SU-DHL-6 (cell line): ENCODE data around the gene VPS35L.

Experiments
- H2AFZ ChIP-seq: fragments of 200-600 bp; sonication (generic); 2 replicates; pipeline ENCODE4 v1.6.1; 2014; ENCODE audit warnings: low read depth, mild to moderate bottlenecking, moderate library complexity, mixed read lengths, antibody characterized with exemption, low read length; ENCODE audit not compliant: severe bottlenecking
- H3F3A ChIP-seq: fragments of 200-600 bp; shearing (Covaris generic); 2 replicates; pipeline ENCODE4 v1.6.0; 2016; ENCODE audit warnings: antibody characterized with exemption, mild to moderate bottlenecking; ENCODE audit not compliant: insufficient read depth
- H3K27ac ChIP-seq: fragments of 200-600 bp; sonication (generic); 2 replicates; pipeline ENCODE4 v1.5.1; 2016; ENCODE audit warnings: low read depth, mild to moderate bottlenecking, low read length, moderate library complexity, mixed read lengths
- H3K27me3 ChIP-seq: fragments of 200-600 bp; sonication (generic), shearing (Covaris generic); 2 replicates; pipeline ENCODE4 v1.6.0; 2014; ENCODE audit warnings: mild to moderate bottlenecking, low read length
- H3K36me3 ChIP-seq: fragments of 200-600 bp; sonication (generic); 2 replicates; pipeline ENCODE4 v1.6.1; 2014; ENCODE audit warnings: mild to moderate bottlenecking, low read length, mixed read lengths
- H3K4me2 ChIP-seq: fragments of 300-600, 200-600 bp; shearing (Covaris generic), sonication (generic); 2 replicates; pipeline ENCODE4 v1.6.0; 2014; ENCODE audit warnings: low read length, low read depth, mild to moderate bottlenecking; ENCODE audit not compliant: poor library complexity, severe bottlenecking
- H3K4me3 ChIP-seq: fragments of 200-600 bp; sonication (generic); 2 replicates; pipeline ENCODE4 v1.5.1; 2014; ENCODE audit warnings: antibody characterized with exemption, low read length, mild to moderate bottlenecking, mixed read lengths; ENCODE audit not compliant: insufficient read depth, poor library complexity, severe bottlenecking
- H3K79me2 ChIP-seq: fragments of 200-600 bp; sonication (generic); 2 replicates; pipeline ENCODE4 v1.6.1; 2014; ENCODE audit warnings: mild to moderate bottlenecking, low read length, moderate library complexity; ENCODE audit not compliant: insufficient read depth
- H3K9ac ChIP-seq: fragments of 200-600 bp; sonication (generic); 2 replicates; pipeline ENCODE4 v1.7.0; 2014; ENCODE audit warnings: mild to moderate bottlenecking, low read length
- H3K9me2 ChIP-seq: fragments of 200-600 bp; sonication (generic); replicated peaks from 2 replicates; pipeline ENCODE4 v1.6.1; 2014; ENCODE audit warnings: low read length; ENCODE audit not compliant: insufficient read depth
- H3K9me3 ChIP-seq: fragments of 200-600 bp; sonication (generic); 2 replicates; pipeline ENCODE4 v1.6.1; 2014; ENCODE audit warnings: low read length, mixed read lengths; ENCODE audit not compliant: insufficient read depth
- H4K20me1 ChIP-seq: fragments of 200-600 bp; sonication (generic); 2 replicates; pipeline ENCODE4 v1.6.1; 2014; ENCODE audit warnings: low read depth, mild to moderate bottlenecking, antibody characterized with exemption, low read length, moderate library complexity, mixed read lengths
- EZH2phosphoT487 ChIP-seq: fragments of 200-600 bp; sonication (generic), shearing (Covaris generic); conservative IDR thresholded peaks from 2 replicates; pipeline ENCODE4 v1.6.1; 2018; ENCODE audit warnings: mild to moderate bottlenecking, antibody characterized with exemption, low read length, moderate library complexity, mixed read lengths
- TF ChIP-seq, protein P1 (sequence below): fragments of 200-600 bp; sonication (generic); IDR thresholded peaks from one replicate; pipeline ENCODE4 v1.5.1; 2017; ENCODE audit warnings: antibody characterized with exemption, mild to moderate bottlenecking, low read length, moderate library complexity; ENCODE audit not compliant: insufficient read depth, poor library complexity, severe bottlenecking

The VPS35L gene

DNA sequence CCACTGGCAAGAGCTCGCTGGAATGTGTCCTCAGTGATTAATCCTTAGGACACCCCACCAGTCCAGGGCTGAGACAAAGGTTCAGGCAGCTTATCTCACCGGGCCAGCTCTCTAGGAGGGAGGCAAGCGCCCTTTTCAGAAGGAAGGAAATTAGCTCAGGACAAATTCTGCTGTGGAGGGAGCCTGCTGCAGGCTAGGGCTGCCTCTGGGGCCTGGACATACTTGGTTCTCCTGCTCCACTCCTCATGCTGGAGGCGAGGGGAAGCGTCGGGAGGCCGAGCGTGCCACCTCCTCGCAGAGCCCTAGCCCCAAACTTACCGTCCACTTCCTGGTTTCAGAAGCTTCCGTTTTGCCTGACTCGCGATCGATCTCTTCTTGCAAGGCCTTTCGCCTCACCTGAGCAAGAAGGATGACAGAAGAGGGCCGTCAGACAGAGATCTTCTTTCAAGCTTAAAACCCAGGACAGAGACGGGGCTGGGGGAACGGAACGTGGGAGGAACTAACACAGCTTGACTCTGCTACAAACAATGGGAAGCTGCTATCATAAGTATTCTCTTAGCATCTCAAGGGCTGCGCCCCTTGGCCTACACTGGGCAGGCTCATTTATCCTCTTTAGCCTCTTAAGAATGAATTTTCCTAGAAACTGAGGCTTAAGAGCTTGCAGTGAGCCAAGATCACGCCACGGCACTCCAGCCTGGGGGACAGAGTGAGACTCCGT is 154.8 kb downstream of the VPS35L start:
- no peak overlapping the region for H3K4me3 ChIP-seq
- no peaks in the 10 kb centered on the region for H3K9me3 ChIP-seq
- no peaks in the 10 kb centered on the region for H3F3A ChIP-seq
- no peak for TF ChIP-seq EZH2phosphoT487
- TF ChIP-seq, protein P1, sequence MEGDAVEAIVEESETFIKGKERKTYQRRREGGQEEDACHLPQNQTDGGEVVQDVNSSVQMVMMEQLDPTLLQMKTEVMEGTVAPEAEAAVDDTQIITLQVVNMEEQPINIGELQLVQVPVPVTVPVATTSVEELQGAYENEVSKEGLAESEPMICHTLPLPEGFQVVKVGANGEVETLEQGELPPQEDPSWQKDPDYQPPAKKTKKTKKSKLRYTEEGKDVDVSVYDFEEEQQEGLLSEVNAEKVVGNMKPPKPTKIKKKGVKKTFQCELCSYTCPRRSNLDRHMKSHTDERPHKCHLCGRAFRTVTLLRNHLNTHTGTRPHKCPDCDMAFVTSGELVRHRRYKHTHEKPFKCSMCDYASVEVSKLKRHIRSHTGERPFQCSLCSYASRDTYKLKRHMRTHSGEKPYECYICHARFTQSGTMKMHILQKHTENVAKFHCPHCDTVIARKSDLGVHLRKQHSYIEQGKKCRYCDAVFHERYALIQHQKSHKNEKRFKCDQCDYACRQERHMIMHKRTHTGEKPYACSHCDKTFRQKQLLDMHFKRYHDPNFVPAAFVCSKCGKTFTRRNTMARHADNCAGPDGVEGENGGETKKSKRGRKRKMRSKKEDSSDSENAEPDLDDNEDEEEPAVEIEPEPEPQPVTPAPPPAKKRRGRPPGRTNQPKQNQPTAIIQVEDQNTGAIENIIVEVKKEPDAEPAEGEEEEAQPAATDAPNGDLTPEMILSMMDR: no peak
- 0 out of 2 replicates have a peak, but pooled peaks cover 8% of the 10 kb centered on the region for H3K79me2 ChIP-seq
- H3K36me3 ChIP-seq: no peaks in the 10 kb centered on the region
- no peaks in the 10 kb centered on the region for H4K20me1 ChIP-seq
- H3K27me3 ChIP-seq: no peaks in the 10 kb centered on the region
- H3K9ac ChIP-seq: no peak overlapping the region
- H3K27ac ChIP-seq: no peak overlapping the region
- no peak overlapping the region for H3K4me2 ChIP-seq
- no peaks in the 10 kb centered on the region for H3K9me2 ChIP-seq
- H2AFZ ChIP-seq: no peak overlapping the region

DNA sequence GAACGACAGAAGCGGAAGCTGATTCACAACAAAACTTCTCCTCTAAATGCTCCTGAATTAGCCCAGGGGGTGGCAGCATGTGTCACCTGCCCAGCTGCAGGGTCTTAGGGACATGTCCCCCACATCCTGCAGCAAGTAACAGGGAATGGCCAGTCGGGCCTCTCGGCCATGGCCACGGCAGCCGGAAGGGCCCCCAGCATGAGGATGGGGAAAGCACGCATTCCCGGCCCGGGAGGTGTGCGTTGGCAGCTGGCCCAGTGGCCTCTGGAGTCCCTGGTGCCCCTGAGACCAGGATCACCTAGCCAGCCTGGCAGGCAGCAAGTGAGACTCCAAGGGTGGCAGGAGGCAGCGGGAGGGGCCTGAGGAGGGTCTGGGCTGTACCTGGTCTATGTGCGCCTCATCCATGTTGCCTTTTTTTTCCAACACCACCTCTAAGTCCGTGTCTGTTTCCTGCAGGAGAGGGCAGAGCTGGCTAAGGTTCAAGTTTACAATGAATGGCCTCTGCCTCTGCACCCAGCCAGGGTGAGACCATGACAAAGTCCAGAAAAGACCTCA is 155.6 kb downstream of the VPS35L start:
- no peak overlapping the region for H3K4me2 ChIP-seq
- H3K36me3 ChIP-seq: no peaks in the 10 kb centered on the region
- no peaks in the 10 kb centered on the region for H3K9me2 ChIP-seq
- no peak overlapping the region for H3K27ac ChIP-seq
- TF ChIP-seq EZH2phosphoT487: no peak
- TF ChIP-seq, protein P1: no peak
- H4K20me1 ChIP-seq: no peaks in the 10 kb centered on the region
- H3F3A ChIP-seq: no peaks in the 10 kb centered on the region
- no peaks in the 10 kb centered on the region for H3K9me3 ChIP-seq
- H3K79me2 ChIP-seq: peaks cover 14% of the 10 kb centered on the region
- no peaks in the 10 kb centered on the region for H3K27me3 ChIP-seq
- no peak overlapping the region for H3K9ac ChIP-seq
- no peak overlapping the region for H2AFZ ChIP-seq
- no peak overlapping the region for H3K4me3 ChIP-seq

DNA sequence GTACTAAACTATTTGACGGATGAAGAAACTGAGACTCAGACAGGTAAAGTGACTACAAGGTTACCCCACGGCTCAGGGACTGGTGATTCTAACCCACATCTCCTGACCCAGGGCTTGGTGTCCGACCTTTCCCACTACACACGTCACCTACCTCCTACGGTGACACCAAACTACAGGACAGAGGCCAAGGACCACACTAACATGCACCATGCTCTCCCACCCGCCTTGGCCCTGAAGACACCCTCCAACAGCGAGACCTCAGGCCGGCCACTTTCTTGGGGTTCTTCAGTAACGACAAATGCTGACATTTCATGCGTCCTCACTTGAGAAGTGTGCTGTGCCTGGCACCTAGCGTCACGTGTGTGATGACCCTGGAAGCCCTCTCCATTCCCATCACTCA is 156.1 kb downstream of the VPS35L start:
- no peaks in the 10 kb centered on the region for H3K9me2 ChIP-seq
- no peak overlapping the region for H3K9ac ChIP-seq
- no peaks in the 10 kb centered on the region for H4K20me1 ChIP-seq
- peaks cover 20% of the 10 kb centered on the region for H3K79me2 ChIP-seq
- no peaks in the 10 kb centered on the region for H3K27me3 ChIP-seq
- H3K9me3 ChIP-seq: no peaks in the 10 kb centered on the region
- H3F3A ChIP-seq: no peaks in the 10 kb centered on the region
- H3K4me2 ChIP-seq: no peak overlapping the region
- H3K27ac ChIP-seq: no peak overlapping the region
- H3K4me3 ChIP-seq: no peak overlapping the region
- no peak overlapping the region for H2AFZ ChIP-seq
- no peaks in the 10 kb centered on the region for H3K36me3 ChIP-seq
- TF ChIP-seq, protein P1: no peak
- no peak for TF ChIP-seq EZH2phosphoT487
